SU-DHL-6 (cell line): ENCODE measurements around the gene TRIM38.

ENCODE experiments used
- H2AFZ ChIP-seq: fragments of 200-600 bp; sonication (generic); 2 replicates; pipeline ENCODE4 v1.6.1; 2014; ENCODE audit warnings: low read depth, mild to moderate bottlenecking, moderate library complexity, mixed read lengths, antibody characterized with exemption, low read length; ENCODE audit not compliant: severe bottlenecking
- H3F3A ChIP-seq: fragments of 200-600 bp; shearing (Covaris generic); 2 replicates; pipeline ENCODE4 v1.6.0; 2016; ENCODE audit warnings: antibody characterized with exemption, mild to moderate bottlenecking; ENCODE audit not compliant: insufficient read depth
- H3K27ac ChIP-seq: fragments of 200-600 bp; sonication (generic); 2 replicates; pipeline ENCODE4 v1.5.1; 2016; ENCODE audit warnings: low read depth, mild to moderate bottlenecking, low read length, moderate library complexity, mixed read lengths
- H3K27me3 ChIP-seq: fragments of 200-600 bp; sonication (generic), shearing (Covaris generic); 2 replicates; pipeline ENCODE4 v1.6.0; 2014; ENCODE audit warnings: mild to moderate bottlenecking, low read length
- H3K36me3 ChIP-seq: fragments of 200-600 bp; sonication (generic); 2 replicates; pipeline ENCODE4 v1.6.1; 2014; ENCODE audit warnings: mild to moderate bottlenecking, low read length, mixed read lengths
- H3K4me2 ChIP-seq: fragments of 300-600, 200-600 bp; shearing (Covaris generic), sonication (generic); 2 replicates; pipeline ENCODE4 v1.6.0; 2014; ENCODE audit warnings: low read length, low read depth, mild to moderate bottlenecking; ENCODE audit not compliant: poor library complexity, severe bottlenecking
- H3K4me3 ChIP-seq: fragments of 200-600 bp; sonication (generic); 2 replicates; pipeline ENCODE4 v1.5.1; 2014; ENCODE audit warnings: antibody characterized with exemption, low read length, mild to moderate bottlenecking, mixed read lengths; ENCODE audit not compliant: insufficient read depth, poor library complexity, severe bottlenecking
- H3K79me2 ChIP-seq: fragments of 200-600 bp; sonication (generic); 2 replicates; pipeline ENCODE4 v1.6.1; 2014; ENCODE audit warnings: mild to moderate bottlenecking, low read length, moderate library complexity; ENCODE audit not compliant: insufficient read depth
- H3K9ac ChIP-seq: fragments of 200-600 bp; sonication (generic); 2 replicates; pipeline ENCODE4 v1.7.0; 2014; ENCODE audit warnings: mild to moderate bottlenecking, low read length
- H3K9me2 ChIP-seq: fragments of 200-600 bp; sonication (generic); replicated peaks from 2 replicates; pipeline ENCODE4 v1.6.1; 2014; ENCODE audit warnings: low read length; ENCODE audit not compliant: insufficient read depth
- H3K9me3 ChIP-seq: fragments of 200-600 bp; sonication (generic); 2 replicates; pipeline ENCODE4 v1.6.1; 2014; ENCODE audit warnings: low read length, mixed read lengths; ENCODE audit not compliant: insufficient read depth
- H4K20me1 ChIP-seq: fragments of 200-600 bp; sonication (generic); 2 replicates; pipeline ENCODE4 v1.6.1; 2014; ENCODE audit warnings: low read depth, mild to moderate bottlenecking, antibody characterized with exemption, low read length, moderate library complexity, mixed read lengths
- CTCF ChIP-seq: fragments of 200-600 bp; sonication (generic); IDR thresholded peaks from one replicate; pipeline ENCODE4 v1.5.1; 2017; ENCODE audit warnings: antibody characterized with exemption, mild to moderate bottlenecking, low read length, moderate library complexity; ENCODE audit not compliant: insufficient read depth, poor library complexity, severe bottlenecking
- EZH2phosphoT487 ChIP-seq: fragments of 200-600 bp; sonication (generic), shearing (Covaris generic); conservative IDR thresholded peaks from 2 replicates; pipeline ENCODE4 v1.6.1; 2018; ENCODE audit warnings: mild to moderate bottlenecking, antibody characterized with exemption, low read length, moderate library complexity, mixed read lengths

TRIM38 gene

GRCh38 chr6:25934735-25935313 lies 27.8 kb upstream of the TRIM38 start:
- no peak overlapping the region for H3K9ac ChIP-seq
- H2AFZ ChIP-seq = no peak overlapping the region
- H3K27ac ChIP-seq = no peak overlapping the region
- no peak overlapping the region for H3K4me2 ChIP-seq
- no peak for TF ChIP-seq CTCF
- no peak for TF ChIP-seq EZH2phosphoT487
- no peaks in the 10 kb centered on the region for H3K79me2 ChIP-seq
- no peaks in the 10 kb centered on the region for H3K9me2 ChIP-seq
- no peaks in the 10 kb centered on the region for H3K27me3 ChIP-seq
- H3K36me3 ChIP-seq = no peaks in the 10 kb centered on the region
- no peak overlapping the region for H3K4me3 ChIP-seq
- no peaks in the 10 kb centered on the region for H3K9me3 ChIP-seq
- H4K20me1 ChIP-seq = no peaks in the 10 kb centered on the region
- H3F3A ChIP-seq = no peaks in the 10 kb centered on the region

DNA sequence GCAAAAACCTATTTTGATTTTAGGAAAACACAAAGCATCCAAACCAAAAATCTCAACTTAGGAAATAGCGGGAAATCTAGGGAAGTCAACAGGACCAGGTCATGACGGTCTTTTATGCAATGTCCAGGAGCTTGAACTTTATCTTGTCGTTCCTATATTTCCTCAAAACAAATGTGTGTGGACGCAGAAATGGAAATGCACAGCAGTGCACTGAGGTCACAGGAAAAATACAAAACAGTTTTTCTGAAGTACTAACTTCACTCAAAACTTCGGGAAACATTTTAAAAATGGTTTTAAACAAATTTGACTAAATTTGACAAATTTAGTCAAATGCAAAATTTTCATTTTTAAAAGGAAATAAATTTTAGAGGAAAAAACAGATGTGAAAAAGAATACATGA lies 26.6 kb upstream of the TRIM38 start:
- Histone ChIP-seq H2AFZ (no peak overlapping the region), H4K20me1 (no peaks in the 10 kb centered on the region), H3K4me3 (no peak overlapping the region), H3K36me3 (no peaks in the 10 kb centered on the region), H3K4me2 (no peak overlapping the region), H3K27me3 (no peaks in the 10 kb centered on the region), H3K79me2 (no peaks in the 10 kb centered on the region), H3K9ac (no peak overlapping the region), H3K9me3 (no peaks in the 10 kb centered on the region), H3K9me2 (no peaks in the 10 kb centered on the region), H3F3A (no peaks in the 10 kb centered on the region), H3K27ac (no peak overlapping the region)
- TF ChIP-seq CTCF = no peak
- TF ChIP-seq EZH2phosphoT487 = no peak

DNA sequence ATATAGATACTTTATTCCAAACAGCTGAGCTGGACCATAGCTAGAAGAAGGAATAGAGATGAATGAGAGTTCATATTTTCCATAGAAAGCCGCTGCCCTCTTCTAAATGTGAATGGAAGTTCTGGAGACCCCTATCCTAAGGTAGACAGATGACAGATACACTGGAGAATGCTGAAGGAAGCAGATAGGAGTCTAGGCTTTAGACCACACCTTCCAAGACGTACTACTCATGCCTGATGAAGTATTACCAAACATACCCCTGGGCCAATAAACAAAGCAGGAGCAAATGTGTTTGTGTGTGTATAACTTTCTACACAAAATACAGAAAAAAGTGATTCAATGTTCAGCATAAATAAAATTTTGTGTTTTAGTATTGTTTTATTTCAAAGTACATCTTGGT lies 23.0 kb upstream of the TRIM38 start:
- H3F3A ChIP-seq = no peaks in the 10 kb centered on the region
- H2AFZ ChIP-seq = no peak overlapping the region
- H4K20me1 ChIP-seq = no peaks in the 10 kb centered on the region
- H3K36me3 ChIP-seq = no peaks in the 10 kb centered on the region
- TF ChIP-seq CTCF (no peak), EZH2phosphoT487 (no peak)
- no peaks in the 10 kb centered on the region for H3K9me3 ChIP-seq
- no peak overlapping the region for H3K27ac ChIP-seq
- H3K79me2 ChIP-seq = no peaks in the 10 kb centered on the region
- H3K4me3 ChIP-seq = no peak overlapping the region
- H3K9me2 ChIP-seq = no peaks in the 10 kb centered on the region
- H3K27me3 ChIP-seq = no peaks in the 10 kb centered on the region
- H3K4me2 ChIP-seq = no peak overlapping the region
- H3K9ac ChIP-seq = no peak overlapping the region
